Trophoblast cell (in vitro differentiated cells and primary cell): ENCODE results near the gene SPAG16.

ENCODE experiments used
- DNase-seq, 2 donors: peaks; one replicate each; pipeline ENCODE4 v3.0.0-alpha.2; 2016
- H2AFZ ChIP-seq: 2 replicates; pipeline ENCODE4 v1.6.1; 2013; ENCODE audit warnings: low read length, moderate library complexity, mild to moderate bottlenecking; ENCODE audit not compliant: insufficient read depth, poor library complexity
- H2AK5ac ChIP-seq: 2 replicates; pipeline ENCODE4 v1.6.1; 2013; ENCODE audit warnings: mild to moderate bottlenecking, low read length
- H2BK120ac ChIP-seq: 2 replicates; pipeline ENCODE4 v1.6.1; 2013; ENCODE audit warnings: low read length, mild to moderate bottlenecking, moderate library complexity; ENCODE audit not compliant: insufficient read depth, poor library complexity
- H2BK12ac ChIP-seq: 2 replicates; pipeline ENCODE4 v1.6.1; 2013; ENCODE audit warnings: mild to moderate bottlenecking, low read length, moderate library complexity
- H2BK5ac ChIP-seq: 2 replicates; pipeline ENCODE4 v1.6.1; 2013; ENCODE audit warnings: low read length, low read depth, moderate library complexity, mild to moderate bottlenecking; ENCODE audit not compliant: poor library complexity
- H3K14ac ChIP-seq: 2 replicates; pipeline ENCODE4 v1.6.1; 2013; ENCODE audit warnings: mild to moderate bottlenecking, low read length
- H3K18ac ChIP-seq: 2 replicates; pipeline ENCODE4 v1.6.1; 2013; ENCODE audit warnings: mild to moderate bottlenecking, low read length
- H3K23ac ChIP-seq: 2 replicates; pipeline ENCODE4 v1.6.1; 2013; ENCODE audit warnings: low read length
- H3K27ac ChIP-seq: 2 replicates; pipeline ENCODE4 v1.5.1; 2013; ENCODE audit warnings: low read depth, mild to moderate bottlenecking, inconsistent platforms, low read length, moderate library complexity
- H3K27me3 ChIP-seq: 2 replicates; pipeline ENCODE4 v1.6.1; 2013; ENCODE audit warnings: inconsistent platforms, mild to moderate bottlenecking, low read length, moderate library complexity; ENCODE audit not compliant: insufficient read depth
- H3K36me3 ChIP-seq, 2 experiments: 1 replicate in 1 of 2; 2 replicates in 1 of 2; pipeline ENCODE4 v1.6.1; 2013; ENCODE audit warnings: low read length in 2 of 2, mild to moderate bottlenecking in 2 of 2, moderate library complexity in 1 of 2; ENCODE audit not compliant: insufficient read depth in 2 of 2, control insufficient read depth in 1 of 2
- H3K4ac ChIP-seq: 2 replicates; pipeline ENCODE4 v1.6.1; 2013; ENCODE audit warnings: low read depth, mild to moderate bottlenecking, low read length, moderate library complexity
- H3K4me1 ChIP-seq, 2 experiments: 1 replicate in 1 of 2; 2 replicates in 1 of 2; pipeline ENCODE4 v1.6.1; 2013; ENCODE audit warnings: low read length in 2 of 2, mild to moderate bottlenecking in 2 of 2, moderate library complexity in 1 of 2; ENCODE audit not compliant: insufficient read depth in 2 of 2, control insufficient read depth in 1 of 2
- H3K4me2 ChIP-seq: 2 replicates; pipeline ENCODE4 v1.6.1; 2013; ENCODE audit warnings: inconsistent platforms, mild to moderate bottlenecking, low read length, moderate library complexity
- H3K4me3 ChIP-seq: 2 replicates; pipeline ENCODE4 v1.5.1; 2013; ENCODE audit warnings: mild to moderate bottlenecking, low read depth, low read length, inconsistent platforms
- H3K79me1 ChIP-seq: one replicate; pipeline ENCODE4 v1.6.1; 2013; ENCODE audit warnings: low read length
- H3K79me2 ChIP-seq: 2 replicates; pipeline ENCODE4 v1.6.1; 2013; ENCODE audit warnings: low read length, mild to moderate bottlenecking; ENCODE audit not compliant: control insufficient read depth, insufficient read depth, poor library complexity
- H3K9ac ChIP-seq: 2 replicates; pipeline ENCODE4 v1.6.1; 2013; ENCODE audit warnings: mild to moderate bottlenecking, low read length
- H3K9me3 ChIP-seq: 2 replicates; pipeline ENCODE4 v1.6.1; 2013; ENCODE audit warnings: low read depth, mild to moderate bottlenecking, control low read depth, inconsistent platforms, low read length; ENCODE audit not compliant: insufficient read depth
- H4K12ac ChIP-seq: 2 replicates; pipeline ENCODE4 v1.6.1; 2013; ENCODE audit warnings: low read depth, mild to moderate bottlenecking, low read length, moderate library complexity
- H4K8ac ChIP-seq: 2 replicates; pipeline ENCODE4 v1.6.1; 2013; ENCODE audit warnings: low read depth, mild to moderate bottlenecking, low read length, moderate library complexity
- H4K91ac ChIP-seq: one replicate; pipeline ENCODE4 v1.6.1; 2013; ENCODE audit warnings: low read depth, mild to moderate bottlenecking, low read length, moderate library complexity
- WGBS: extraction: QIAGEN DNeasy Blood & Tissue Kit; methylation state at CpG from one replicate; pipeline ENCODE4 v1.1.7; 2013; ENCODE audit warnings: missing lambda C conversion rate; ENCODE audit not compliant: insufficient read length, insufficient coverage; ENCODE audit errors: extremely low coverage; 5-methylcytosine and 5-hydroxymethylcytosine counted together

The SPAG16 gene

DNA sequence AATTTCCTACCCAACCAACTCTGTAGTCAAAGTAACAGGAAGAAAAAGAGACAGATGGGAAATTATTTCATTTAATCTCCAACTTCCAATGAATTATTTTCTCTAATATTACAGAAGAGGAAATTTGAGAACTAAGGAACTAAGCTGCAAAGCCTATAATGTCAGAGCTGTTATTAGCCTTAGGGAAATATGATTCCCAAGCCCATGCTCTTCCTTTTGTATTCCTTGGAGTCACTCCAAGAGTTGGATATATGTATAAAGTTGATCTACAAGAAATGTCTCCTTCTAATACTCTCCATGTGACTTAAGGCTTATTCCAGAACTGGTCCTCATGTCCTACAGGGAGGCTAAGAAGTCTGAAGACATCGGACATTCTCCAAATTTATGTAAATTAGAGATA, 1095.0 kb downstream of the SPAG16 start:
- H4K8ac ChIP-seq: no peak overlapping the region
- DNase-seq: no peak
- no peak overlapping the region for H3K9ac ChIP-seq
- no peak overlapping the region for H3K18ac ChIP-seq
- no peak overlapping the region for H2BK12ac ChIP-seq
- no peak overlapping the region for H3K23ac ChIP-seq
- H3K4ac ChIP-seq: no peak overlapping the region
- H2AK5ac ChIP-seq: no peak overlapping the region
- no peak overlapping the region for H2BK120ac ChIP-seq
- H3K9me3 ChIP-seq: no peaks in the 10 kb centered on the region
- no peak overlapping the region for H3K27ac ChIP-seq
- no peaks in the 10 kb centered on the region for H3K4me1 ChIP-seq
- H3K79me2 ChIP-seq: no peaks in the 10 kb centered on the region
- WGBS: no CpG with 5 or more reads among the region's 1 CpG
- no peaks in the 10 kb centered on the region for H3K36me3 ChIP-seq
- no peak overlapping the region for H3K14ac ChIP-seq
- no peak overlapping the region for H4K12ac ChIP-seq
- H3K27me3 ChIP-seq: no peaks in the 10 kb centered on the region
- no peak overlapping the region for H4K91ac ChIP-seq
- no peak overlapping the region for H2BK5ac ChIP-seq
- H3K4me3 ChIP-seq: no peak overlapping the region
- no peaks in the 10 kb centered on the region for H3K79me1 ChIP-seq
- no peak overlapping the region for H3K4me2 ChIP-seq
- H2AFZ ChIP-seq: no peak overlapping the region

DNA sequence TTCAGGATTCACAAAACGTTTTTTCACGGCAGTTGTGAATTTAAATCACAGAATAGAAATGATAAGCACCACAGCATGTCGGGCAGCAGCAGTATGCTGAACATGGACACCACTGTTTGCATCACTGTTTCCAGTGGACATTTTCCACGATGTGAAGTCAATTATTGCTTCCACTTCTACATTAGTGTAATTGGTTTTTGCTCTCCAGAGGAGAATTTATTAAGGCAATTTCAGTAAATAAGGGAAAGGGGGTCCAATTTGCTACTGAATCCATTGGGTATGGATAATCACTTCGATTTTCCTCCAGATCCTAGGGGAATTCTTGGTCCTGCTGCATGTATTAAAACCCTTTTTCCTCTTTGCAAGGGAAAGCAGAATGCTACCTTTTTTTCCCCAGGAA, 1096.4 kb downstream of the SPAG16 start:
- no peaks in the 10 kb centered on the region for H3K79me2 ChIP-seq
- H4K8ac ChIP-seq: no peak overlapping the region
- H2BK12ac ChIP-seq: no peak overlapping the region
- H3K18ac ChIP-seq: no peak overlapping the region
- no peaks in the 10 kb centered on the region for H3K27me3 ChIP-seq
- H3K4me3 ChIP-seq: no peak overlapping the region
- H3K14ac ChIP-seq: no peak overlapping the region
- H3K4ac ChIP-seq: no peak overlapping the region
- H3K27ac ChIP-seq: no peak overlapping the region
- no peak overlapping the region for H2AK5ac ChIP-seq
- H4K12ac ChIP-seq: no peak overlapping the region
- H3K79me1 ChIP-seq: no peaks in the 10 kb centered on the region
- no peak overlapping the region for H3K23ac ChIP-seq
- WGBS: no CpG with 5 or more reads among the region's 5 CpGs
- no peak overlapping the region for H2AFZ ChIP-seq
- H3K9me3 ChIP-seq: no peaks in the 10 kb centered on the region
- H3K9ac ChIP-seq: no peak overlapping the region
- no peak overlapping the region for H2BK120ac ChIP-seq
- no peak overlapping the region for H3K4me2 ChIP-seq
- no peak overlapping the region for H2BK5ac ChIP-seq
- no peak overlapping the region for H4K91ac ChIP-seq
- no peak for DNase-seq
- no peaks in the 10 kb centered on the region for H3K4me1 ChIP-seq
- H3K36me3 ChIP-seq: no peaks in the 10 kb centered on the region

DNA sequence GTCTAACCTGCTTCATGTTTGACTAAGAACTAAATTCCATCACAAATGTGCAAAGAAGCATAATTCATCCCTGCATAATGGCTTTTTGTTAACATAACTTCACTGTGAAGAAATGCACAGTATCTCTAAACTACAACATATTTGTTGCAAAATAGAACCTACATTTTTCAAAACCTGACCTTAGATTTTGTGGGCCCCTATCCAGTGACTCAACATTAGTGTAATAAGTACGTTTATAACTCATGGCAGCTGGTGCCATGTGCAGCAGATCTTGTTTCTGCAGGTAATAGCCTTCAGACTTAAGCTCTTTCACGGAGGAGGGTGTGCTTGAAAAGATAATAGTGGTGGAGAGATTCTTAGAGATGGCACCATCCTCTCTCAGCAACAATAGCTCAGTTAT, 1098.0 kb downstream of the SPAG16 start:
- Histone ChIP-seq H3K79me1 (no peaks in the 10 kb centered on the region), H3K36me3 (no peaks in the 10 kb centered on the region), H4K12ac (no peak overlapping the region), H3K4me3 (no peak overlapping the region), H3K9ac (no peak overlapping the region), H3K27me3 (no peaks in the 10 kb centered on the region), H3K23ac (no peak overlapping the region), H4K91ac (no peak overlapping the region), H3K4me2 (no peak overlapping the region), H3K4ac (no peak overlapping the region), H2BK120ac (no peak overlapping the region), H3K18ac (no peak overlapping the region), H3K79me2 (no peaks in the 10 kb centered on the region), H2BK5ac (no peak overlapping the region), H4K8ac (no peak overlapping the region), H3K4me1 (no peaks in the 10 kb centered on the region), H2BK12ac (no peak overlapping the region), H3K9me3 (no peaks in the 10 kb centered on the region), H2AK5ac (no peak overlapping the region), H3K14ac (no peak overlapping the region), H2AFZ (no peak overlapping the region), H3K27ac (no peak overlapping the region)
- WGBS: no CpG with 5 or more reads among the region's 2 CpGs
- DNase-seq: no peak

DNA sequence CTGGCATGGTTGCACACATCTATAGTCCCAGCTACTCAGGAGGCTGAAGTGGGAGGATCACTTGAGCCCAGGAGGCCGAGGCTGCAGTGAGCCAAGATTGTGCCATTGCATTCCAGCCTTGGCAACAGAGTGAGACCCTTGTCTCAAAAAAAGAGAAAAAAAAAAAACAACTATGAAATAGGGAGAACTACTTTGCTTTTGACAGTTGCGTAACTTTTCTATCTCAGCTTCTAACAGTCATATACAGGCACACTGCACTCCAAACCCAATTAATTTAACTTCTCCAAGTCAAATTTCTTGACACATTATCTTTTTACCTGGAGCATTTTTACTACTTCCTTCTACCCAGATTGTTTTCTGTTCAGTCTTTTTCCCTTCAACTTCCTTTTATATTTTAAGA, 1102.5 kb downstream of the SPAG16 start:
- Histone ChIP-seq H3K23ac (no peak overlapping the region), H4K91ac (no peak overlapping the region), H2BK12ac (no peak overlapping the region), H3K14ac (no peak overlapping the region), H4K12ac (no peak overlapping the region), H3K4ac (no peak overlapping the region), H3K4me3 (no peak overlapping the region), H3K36me3 (no peaks in the 10 kb centered on the region), H3K79me2 (no peaks in the 10 kb centered on the region), H3K9me3 (no peaks in the 10 kb centered on the region), H3K4me1 (no peaks in the 10 kb centered on the region), H3K9ac (no peak overlapping the region), H3K79me1 (no peaks in the 10 kb centered on the region), H2AFZ (no peak overlapping the region), H3K4me2 (no peak overlapping the region), H2AK5ac (no peak overlapping the region), H2BK120ac (no peak overlapping the region), H3K18ac (no peak overlapping the region), H4K8ac (no peak overlapping the region), H3K27me3 (no peaks in the 10 kb centered on the region), H2BK5ac (no peak overlapping the region), H3K27ac (no peak overlapping the region)
- no peak for DNase-seq
- WGBS: no CpG with 5 or more reads among the region's 2 CpGs

DNA sequence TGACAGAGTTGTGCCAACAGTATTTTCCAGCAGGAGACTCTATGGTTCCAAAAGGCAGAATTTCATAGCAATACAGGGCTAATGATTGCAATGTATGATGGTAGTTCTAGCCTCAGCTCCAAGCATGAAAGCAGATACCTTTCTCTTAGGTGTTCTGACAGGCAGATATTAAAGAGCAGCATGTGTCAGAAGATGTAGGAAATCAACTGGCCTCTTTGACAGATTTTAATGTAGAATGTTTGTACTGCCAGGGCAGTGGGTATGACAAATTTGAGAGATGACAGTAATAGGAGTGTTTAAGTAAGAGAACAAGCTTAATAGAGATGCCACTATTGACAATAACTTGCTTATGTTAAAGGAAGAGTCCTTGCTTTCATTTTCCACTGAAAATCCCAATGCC, 1105.1 kb downstream of the SPAG16 start:
- H3K14ac ChIP-seq: no peak overlapping the region
- H3K4ac ChIP-seq: no peak overlapping the region
- no peak overlapping the region for H3K18ac ChIP-seq
- H3K9me3 ChIP-seq: no peaks in the 10 kb centered on the region
- H3K4me1 ChIP-seq: no peaks in the 10 kb centered on the region
- no peak overlapping the region for H2BK120ac ChIP-seq
- H2BK5ac ChIP-seq: no peak overlapping the region
- H3K36me3 ChIP-seq: no peaks in the 10 kb centered on the region
- H3K9ac ChIP-seq: no peak overlapping the region
- DNase-seq: no peak
- no peaks in the 10 kb centered on the region for H3K27me3 ChIP-seq
- no peak overlapping the region for H3K23ac ChIP-seq
- no peak overlapping the region for H4K91ac ChIP-seq
- no peaks in the 10 kb centered on the region for H3K79me1 ChIP-seq
- H3K79me2 ChIP-seq: no peaks in the 10 kb centered on the region
- no peak overlapping the region for H2BK12ac ChIP-seq
- H2AFZ ChIP-seq: no peak overlapping the region
- H3K4me2 ChIP-seq: no peak overlapping the region
- H3K4me3 ChIP-seq: no peak overlapping the region
- no peak overlapping the region for H3K27ac ChIP-seq
- no peak overlapping the region for H4K8ac ChIP-seq
- no peak overlapping the region for H2AK5ac ChIP-seq
- H4K12ac ChIP-seq: no peak overlapping the region
